HL-60 (cell line): ENCODE measurements around the gene S100B.

Experiments used
- GABPA ChIP-seq: IDR thresholded peaks from 2 replicates; pipeline ENCODE4 v1.6.1; 2012; ENCODE audit warnings: low read depth
- POLR2AphosphoS5 ChIP-seq: IDR thresholded peaks from 2 replicates; pipeline ENCODE4 v1.6.1; 2012; ENCODE audit warnings: low read depth
- TF ChIP-seq, protein P1 (sequence below): IDR thresholded peaks from one replicate; pipeline ENCODE4 v1.5.1; 2011; ENCODE audit warnings: low read length, control low read depth, inconsistent platforms; ENCODE audit not compliant: insufficient read depth

DNA sequence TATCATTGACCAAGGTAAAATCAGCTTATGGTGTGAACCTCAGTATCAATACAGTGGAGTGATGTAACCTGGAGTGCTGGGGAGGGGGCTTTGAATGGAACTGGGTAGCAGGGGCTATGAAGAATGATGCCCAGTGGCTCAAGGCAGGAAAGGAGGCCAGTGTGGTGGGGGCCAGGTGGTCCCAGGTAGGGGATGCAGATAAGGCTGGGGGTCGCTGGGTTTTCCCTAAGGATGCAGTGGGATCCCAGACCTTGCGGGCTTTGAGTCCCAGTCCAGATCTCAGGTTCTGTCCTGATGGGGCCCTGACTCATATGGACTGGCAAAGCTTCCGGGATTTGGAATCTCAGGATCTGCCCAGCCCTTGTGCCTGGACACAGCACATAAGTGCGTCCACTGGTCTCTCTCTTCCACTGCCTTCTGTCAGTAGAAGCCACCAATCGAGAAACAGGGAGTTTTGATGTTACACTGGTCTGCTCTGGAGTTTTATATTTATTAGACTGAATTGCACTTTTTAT, 52.0 kb downstream of the S100B start:
- no peak for TF ChIP-seq GABPA
- TF ChIP-seq, protein P1, sequence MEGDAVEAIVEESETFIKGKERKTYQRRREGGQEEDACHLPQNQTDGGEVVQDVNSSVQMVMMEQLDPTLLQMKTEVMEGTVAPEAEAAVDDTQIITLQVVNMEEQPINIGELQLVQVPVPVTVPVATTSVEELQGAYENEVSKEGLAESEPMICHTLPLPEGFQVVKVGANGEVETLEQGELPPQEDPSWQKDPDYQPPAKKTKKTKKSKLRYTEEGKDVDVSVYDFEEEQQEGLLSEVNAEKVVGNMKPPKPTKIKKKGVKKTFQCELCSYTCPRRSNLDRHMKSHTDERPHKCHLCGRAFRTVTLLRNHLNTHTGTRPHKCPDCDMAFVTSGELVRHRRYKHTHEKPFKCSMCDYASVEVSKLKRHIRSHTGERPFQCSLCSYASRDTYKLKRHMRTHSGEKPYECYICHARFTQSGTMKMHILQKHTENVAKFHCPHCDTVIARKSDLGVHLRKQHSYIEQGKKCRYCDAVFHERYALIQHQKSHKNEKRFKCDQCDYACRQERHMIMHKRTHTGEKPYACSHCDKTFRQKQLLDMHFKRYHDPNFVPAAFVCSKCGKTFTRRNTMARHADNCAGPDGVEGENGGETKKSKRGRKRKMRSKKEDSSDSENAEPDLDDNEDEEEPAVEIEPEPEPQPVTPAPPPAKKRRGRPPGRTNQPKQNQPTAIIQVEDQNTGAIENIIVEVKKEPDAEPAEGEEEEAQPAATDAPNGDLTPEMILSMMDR, result no peak
- TF ChIP-seq POLR2AphosphoS5, result no peak
